ENCODE results near the gene HDGF. TPM values are rescaled to one million over a fixed set of nuclear protein-coding genes. Genes with fewer than 3 reads are reported as not detected.
A peak's percentile ranks its signal among the peaks of the same experiment; 100 is the strongest.

HDGF gene
- total RNA-seq: 100 to 1,000 TPM; 129 to 231 (median 182) TPM

GRCh38 chr1:156751451-156751756, at the start of gene HDGF:
TSS of gene HDGF (minus strand) at chr1:156751675. CDS start at chr1:156751429, 246 bp downstream.
- H3K27me3 ChIP-seq: no peaks in the 10 kb centered on the region
- no peaks in the 10 kb centered on the region for H3K36me3 ChIP-seq
- DNase-seq (no peak), ATAC-seq (ENCODE audit: low FRiP score in 2 of 2) (no peak)
- peaks cover 40 to 60% (median 48%) of the 10 kb centered on the region in 4 donors for H3K4me1 ChIP-seq
- peak within 1 kb of the TSS; percentile 96 to 99 (median 98) for H3K27ac ChIP-seq
- TF ChIP-seq POLR2A (IDR thresholded peaks at IDR 0.05) (no peak), EP300 (IDR thresholded peaks at IDR 0.05) (no peak)
- TF ChIP-seq, protein P1, sequence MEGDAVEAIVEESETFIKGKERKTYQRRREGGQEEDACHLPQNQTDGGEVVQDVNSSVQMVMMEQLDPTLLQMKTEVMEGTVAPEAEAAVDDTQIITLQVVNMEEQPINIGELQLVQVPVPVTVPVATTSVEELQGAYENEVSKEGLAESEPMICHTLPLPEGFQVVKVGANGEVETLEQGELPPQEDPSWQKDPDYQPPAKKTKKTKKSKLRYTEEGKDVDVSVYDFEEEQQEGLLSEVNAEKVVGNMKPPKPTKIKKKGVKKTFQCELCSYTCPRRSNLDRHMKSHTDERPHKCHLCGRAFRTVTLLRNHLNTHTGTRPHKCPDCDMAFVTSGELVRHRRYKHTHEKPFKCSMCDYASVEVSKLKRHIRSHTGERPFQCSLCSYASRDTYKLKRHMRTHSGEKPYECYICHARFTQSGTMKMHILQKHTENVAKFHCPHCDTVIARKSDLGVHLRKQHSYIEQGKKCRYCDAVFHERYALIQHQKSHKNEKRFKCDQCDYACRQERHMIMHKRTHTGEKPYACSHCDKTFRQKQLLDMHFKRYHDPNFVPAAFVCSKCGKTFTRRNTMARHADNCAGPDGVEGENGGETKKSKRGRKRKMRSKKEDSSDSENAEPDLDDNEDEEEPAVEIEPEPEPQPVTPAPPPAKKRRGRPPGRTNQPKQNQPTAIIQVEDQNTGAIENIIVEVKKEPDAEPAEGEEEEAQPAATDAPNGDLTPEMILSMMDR (IDR thresholded peaks at IDR 0.05): peak in 1 of 6 experiments; percentile 0
- no peaks in the 10 kb centered on the region for H3K9me3 ChIP-seq
- H3K4me3 ChIP-seq: peak within 1 kb of the TSS; percentile 46 to 93 (median 87)
- WGBS, 2 donors: 3% methylated on average over 8 of the region's 48 CpGs; no CpG with 5 or more reads in 1 of the 2 donors

DNA sequence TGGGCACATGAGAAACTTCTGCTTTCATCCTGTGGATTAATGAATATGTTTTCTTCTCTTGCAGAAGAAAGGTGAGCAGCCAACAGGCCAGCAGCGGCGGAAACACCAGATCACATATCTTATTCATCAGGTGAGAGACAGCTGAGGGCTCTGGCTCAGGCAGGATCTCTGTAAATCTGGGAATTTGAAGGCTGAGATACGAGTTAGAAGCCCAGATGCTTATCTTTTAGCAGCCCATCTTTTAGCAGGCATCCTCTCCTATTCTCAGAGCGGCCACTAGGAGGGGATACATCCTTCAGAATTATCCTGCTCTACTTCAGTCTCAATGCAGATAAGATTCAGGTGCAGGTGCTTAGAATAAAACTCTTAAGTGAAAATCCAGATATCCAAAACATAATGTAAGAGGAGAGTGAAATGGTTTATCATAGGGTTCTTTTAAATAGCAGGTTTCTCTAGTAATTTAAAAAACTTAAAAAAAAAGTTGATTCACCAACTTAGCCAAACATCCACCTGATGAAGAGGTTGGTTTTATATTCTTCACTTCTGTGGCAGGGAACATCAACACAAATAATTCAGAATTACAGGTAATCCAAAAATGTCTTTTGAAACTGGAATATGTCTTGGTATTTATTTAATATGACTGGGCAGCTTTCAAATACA, 45.9 kb upstream of the HDGF start:
- Histone ChIP-seq H3K9me3 (no peaks in the 10 kb centered on the region), H3K4me1 (no peaks in the 10 kb centered on the region), H3K27me3 (no peaks in the 10 kb centered on the region), H3K36me3 (peaks cover 37 to 98% (median 89%) of the 10 kb centered on the region in 4 donors), H3K27ac (no peak overlapping the region), H3K4me3 (no peak overlapping the region)
- TF ChIP-seq POLR2AphosphoS5 (IDR thresholded peaks at IDR 0.05) (no peak), POLR2A (IDR thresholded peaks at IDR 0.05) (no peak), EP300 (IDR thresholded peaks at IDR 0.05) (no peak)
- TF ChIP-seq, protein P1 (IDR thresholded peaks at IDR 0.05): peak; percentile 28 to 62 (median 60)
- 57 to 60% methylated on average over 4 of the region's 4 CpGs for WGBS, 2 donors
- ATAC-seq (ENCODE audit: low FRiP score in 2 of 2) (peak in 1 of 2 donors; percentile 70), DNase-seq (no peak)

DNA sequence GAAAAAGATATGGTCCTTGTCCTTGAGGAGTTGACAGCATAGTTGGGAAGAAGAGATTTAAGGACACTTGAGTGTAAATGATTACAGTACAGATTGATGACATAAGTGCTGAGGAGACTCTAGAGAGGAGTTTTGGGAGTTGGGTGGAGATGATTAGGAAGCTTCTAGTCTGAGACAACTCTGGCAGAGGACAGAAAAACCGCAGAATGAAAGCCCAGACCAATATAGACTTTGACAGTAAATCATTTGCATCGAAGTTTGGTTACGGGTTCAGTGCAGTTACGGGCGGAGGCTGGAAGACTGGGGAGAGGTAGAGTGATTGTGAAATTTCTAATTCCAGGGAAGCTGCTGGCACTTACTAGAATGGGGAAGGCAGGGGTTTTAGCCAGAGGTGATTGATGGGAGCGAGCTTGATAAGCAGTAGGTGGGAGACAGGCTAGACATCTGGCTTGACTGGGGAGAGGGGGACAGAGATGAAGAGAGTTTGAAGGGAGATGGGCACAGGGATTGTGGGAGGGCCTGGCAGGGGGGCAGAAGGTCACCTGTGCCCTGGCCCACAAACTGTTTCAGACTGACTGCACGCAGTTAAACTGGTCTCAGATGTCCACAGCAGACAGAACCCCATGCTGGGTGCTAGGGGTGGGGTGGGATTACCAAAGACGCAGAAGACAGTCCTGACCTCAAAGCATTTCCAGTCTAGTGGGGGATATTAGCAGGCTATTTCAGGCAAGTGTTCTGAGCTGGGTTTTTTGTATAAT, 45.0 kb upstream of the HDGF start:
- no peaks in the 10 kb centered on the region for H3K9me3 ChIP-seq
- peak in 1 of 2 donors; percentile 64 for ATAC-seq (ENCODE audit: low FRiP score in 2 of 2)
- TF ChIP-seq EP300 (IDR thresholded peaks at IDR 0.05) (no peak), POLR2AphosphoS5 (IDR thresholded peaks at IDR 0.05) (no peak), POLR2A (IDR thresholded peaks at IDR 0.05) (no peak)
- TF ChIP-seq, protein P1 (IDR thresholded peaks at IDR 0.05): no peak
- H3K36me3 ChIP-seq: peaks cover 42 to 100% (median 92%) of the 10 kb centered on the region in 4 donors
- WGBS, 2 donors: 87 to 94% methylated on average over 8 of the region's 8 CpGs
- DNase-seq: no peak
- no peak overlapping the region for H3K27ac ChIP-seq
- H3K4me1 ChIP-seq: no peaks in the 10 kb centered on the region
- H3K27me3 ChIP-seq: no peaks in the 10 kb centered on the region
- no peak overlapping the region for H3K4me3 ChIP-seq

DNA sequence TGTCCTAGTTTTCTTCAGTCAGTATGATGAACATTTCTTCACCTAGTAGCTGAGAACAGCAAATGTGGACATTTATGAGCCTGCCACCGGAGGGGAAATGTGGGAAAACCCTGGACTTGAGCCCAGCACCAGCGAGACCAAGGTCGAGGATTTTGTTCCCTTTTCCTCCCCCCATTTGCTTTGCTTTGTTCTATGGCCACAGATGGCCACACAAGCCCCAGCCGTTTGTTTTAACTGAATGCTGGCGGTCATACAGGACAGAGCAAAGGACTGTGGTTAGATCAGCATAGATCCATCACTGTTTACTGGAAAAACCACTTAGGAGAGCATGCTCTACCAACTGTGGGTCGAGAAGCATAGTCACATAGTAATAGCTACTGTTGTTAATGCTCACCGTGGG, 44.3 kb upstream of the HDGF start:
- 61 to 68% methylated on average over 7 of the region's 7 CpGs for WGBS, 2 donors
- Histone ChIP-seq H3K27ac (no peak overlapping the region), H3K4me1 (no peaks in the 10 kb centered on the region), H3K36me3 (peaks cover 47 to 100% (median 91%) of the 10 kb centered on the region in 4 donors), H3K9me3 (no peaks in the 10 kb centered on the region), H3K27me3 (no peaks in the 10 kb centered on the region), H3K4me3 (no peak overlapping the region)
- ATAC-seq (ENCODE audit: low FRiP score in 2 of 2) (peak in 1 of 2 donors; percentile 24), DNase-seq (no peak)
- TF ChIP-seq, protein P1 (IDR thresholded peaks at IDR 0.05): no peak
- no peak for TF ChIP-seq EP300 (IDR thresholded peaks at IDR 0.05)
- TF ChIP-seq POLR2AphosphoS5 (IDR thresholded peaks at IDR 0.05): no peak
- TF ChIP-seq POLR2A (IDR thresholded peaks at IDR 0.05): no peak

All from upper lobe of left lung (tissue), 6 donors.